ENCODE measurements around the gene CNOT6. TPM values are rescaled to one million over a fixed set of nuclear protein-coding genes. Genes with fewer than 3 reads are reported as not detected.

Gene CNOT6
- total RNA-seq, 2 donors from 2014 or later = 18.4 to 20.1 TPM

DNA sequence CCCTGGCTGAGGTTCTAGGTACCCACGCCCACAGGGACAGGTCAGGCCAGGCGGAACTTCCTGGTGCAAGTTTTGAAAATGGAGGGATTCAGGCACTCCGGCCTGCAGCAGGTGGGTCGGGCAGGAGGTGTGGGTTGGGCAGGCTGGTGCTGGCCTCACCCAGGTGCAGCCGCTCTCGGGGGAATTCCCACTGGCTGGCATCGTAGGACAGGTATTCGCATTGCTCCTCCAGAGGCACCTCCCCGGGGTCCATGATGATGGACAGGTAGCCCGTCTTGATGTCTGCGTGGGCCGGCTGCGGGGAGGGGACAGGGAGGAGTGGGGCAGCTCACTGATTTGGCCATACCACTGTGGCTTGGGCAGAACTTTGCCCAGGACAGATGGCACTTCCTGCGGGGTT is 125.8 kb downstream of the CNOT6 start:
- DNase-seq (ENCODE audit: low spot score) = no peak
- Histone ChIP-seq H3K4me3 (no peak overlapping the region), H3K4me1 (replicated peaks) (no peaks in the 10 kb centered on the region), H3K9me3 (no peaks in the 10 kb centered on the region), H3K27ac (no peak overlapping the region), H3K27me3 (replicated peaks; ENCODE audit: insufficient read depth) (no peaks in the 10 kb centered on the region), H3K36me3 (no peaks in the 10 kb centered on the region)
- TF ChIP-seq POLR2A (IDR thresholded peaks at IDR 0.05) (no peak), POLR2AphosphoS5 (IDR thresholded peaks at IDR 0.05) (no peak)
- TF ChIP-seq, protein P1, sequence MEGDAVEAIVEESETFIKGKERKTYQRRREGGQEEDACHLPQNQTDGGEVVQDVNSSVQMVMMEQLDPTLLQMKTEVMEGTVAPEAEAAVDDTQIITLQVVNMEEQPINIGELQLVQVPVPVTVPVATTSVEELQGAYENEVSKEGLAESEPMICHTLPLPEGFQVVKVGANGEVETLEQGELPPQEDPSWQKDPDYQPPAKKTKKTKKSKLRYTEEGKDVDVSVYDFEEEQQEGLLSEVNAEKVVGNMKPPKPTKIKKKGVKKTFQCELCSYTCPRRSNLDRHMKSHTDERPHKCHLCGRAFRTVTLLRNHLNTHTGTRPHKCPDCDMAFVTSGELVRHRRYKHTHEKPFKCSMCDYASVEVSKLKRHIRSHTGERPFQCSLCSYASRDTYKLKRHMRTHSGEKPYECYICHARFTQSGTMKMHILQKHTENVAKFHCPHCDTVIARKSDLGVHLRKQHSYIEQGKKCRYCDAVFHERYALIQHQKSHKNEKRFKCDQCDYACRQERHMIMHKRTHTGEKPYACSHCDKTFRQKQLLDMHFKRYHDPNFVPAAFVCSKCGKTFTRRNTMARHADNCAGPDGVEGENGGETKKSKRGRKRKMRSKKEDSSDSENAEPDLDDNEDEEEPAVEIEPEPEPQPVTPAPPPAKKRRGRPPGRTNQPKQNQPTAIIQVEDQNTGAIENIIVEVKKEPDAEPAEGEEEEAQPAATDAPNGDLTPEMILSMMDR (IDR thresholded peaks at IDR 0.05) = no peak
- intact Hi-C loops (cut with DNase I) = no loop called here
- 46% methylated on average over 14 of the region's 14 CpGs for WGBS

DNA sequence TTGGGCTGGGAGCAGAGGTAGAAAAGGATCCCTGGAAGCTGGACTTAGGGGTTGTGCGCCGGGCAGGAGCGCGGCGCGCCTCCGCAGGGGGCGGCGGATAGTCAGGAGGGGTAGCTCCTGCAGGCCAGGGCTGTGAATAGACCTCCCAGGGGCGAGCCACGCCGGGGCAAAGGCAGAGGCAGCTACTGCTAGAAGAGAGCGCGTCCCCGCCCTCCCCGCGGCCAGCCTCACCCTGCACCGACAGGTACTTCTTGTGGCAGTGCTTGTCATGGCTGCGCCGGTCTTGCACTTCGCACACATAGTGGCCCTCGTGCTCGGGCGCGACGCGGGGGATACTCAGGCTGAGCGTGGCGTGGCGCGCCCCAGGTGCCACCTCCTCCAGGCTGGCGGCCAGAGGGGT is 127.1 kb downstream of the CNOT6 start:
- no peaks in the 10 kb centered on the region for H3K36me3 ChIP-seq
- 91% methylated on average over 32 of the region's 32 CpGs for WGBS

DNA sequence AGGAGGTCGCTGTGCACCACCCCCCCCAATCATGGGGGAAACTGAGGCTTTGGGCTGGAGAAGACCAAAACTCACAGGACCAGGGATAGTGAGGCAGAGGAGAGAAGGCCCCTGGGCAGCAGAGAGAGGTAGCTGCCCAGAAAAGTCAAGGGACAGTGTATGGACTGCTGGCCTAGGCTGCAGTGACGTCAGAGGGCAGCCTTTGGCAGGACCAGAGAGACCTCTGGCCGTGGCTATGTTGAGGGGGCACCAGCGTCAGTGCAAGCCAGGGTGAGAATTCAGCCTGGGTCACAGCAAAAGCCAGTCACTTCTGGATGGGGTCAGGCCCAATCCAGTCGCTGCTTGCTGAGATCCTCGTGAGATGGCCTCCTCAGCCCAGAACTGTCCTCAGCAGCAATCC is 128.7 kb downstream of the CNOT6 start:
- intact Hi-C loops (cut with DNase I) = no loop called here
- no peaks in the 10 kb centered on the region for H3K36me3 ChIP-seq
- no peak for DNase-seq (ENCODE audit: low spot score)
- H3K27ac ChIP-seq = no peak overlapping the region
- TF ChIP-seq POLR2AphosphoS5 (IDR thresholded peaks at IDR 0.05) (no peak), POLR2A (IDR thresholded peaks at IDR 0.05) (no peak)
- TF ChIP-seq, protein P1 (IDR thresholded peaks at IDR 0.05) = no peak
- no peaks in the 10 kb centered on the region for H3K9me3 ChIP-seq
- WGBS = 94% methylated on average over 6 of the region's 6 CpGs
- no peaks in the 10 kb centered on the region for H3K27me3 ChIP-seq (replicated peaks; ENCODE audit: insufficient read depth)
- no peak overlapping the region for H3K4me3 ChIP-seq
- H3K4me1 ChIP-seq (replicated peaks) = no peaks in the 10 kb centered on the region

More for the DNA sequence above, 127.1 kb downstream of the CNOT6 start:
- no peaks in the 10 kb centered on the region for H3K9me3 ChIP-seq
- no peaks in the 10 kb centered on the region for H3K4me1 ChIP-seq (replicated peaks)
- intact Hi-C loops (cut with DNase I) = no loop called here
- no peak overlapping the region for H3K27ac ChIP-seq
- H3K4me3 ChIP-seq = no peak overlapping the region
- TF ChIP-seq, protein P1 (IDR thresholded peaks at IDR 0.05) = no peak
- TF ChIP-seq POLR2AphosphoS5 (IDR thresholded peaks at IDR 0.05) = no peak
- TF ChIP-seq POLR2A (IDR thresholded peaks at IDR 0.05) = no peak
- no peaks in the 10 kb centered on the region for H3K27me3 ChIP-seq (replicated peaks; ENCODE audit: insufficient read depth)
- DNase-seq (ENCODE audit: low spot score) = no peak

DNA sequence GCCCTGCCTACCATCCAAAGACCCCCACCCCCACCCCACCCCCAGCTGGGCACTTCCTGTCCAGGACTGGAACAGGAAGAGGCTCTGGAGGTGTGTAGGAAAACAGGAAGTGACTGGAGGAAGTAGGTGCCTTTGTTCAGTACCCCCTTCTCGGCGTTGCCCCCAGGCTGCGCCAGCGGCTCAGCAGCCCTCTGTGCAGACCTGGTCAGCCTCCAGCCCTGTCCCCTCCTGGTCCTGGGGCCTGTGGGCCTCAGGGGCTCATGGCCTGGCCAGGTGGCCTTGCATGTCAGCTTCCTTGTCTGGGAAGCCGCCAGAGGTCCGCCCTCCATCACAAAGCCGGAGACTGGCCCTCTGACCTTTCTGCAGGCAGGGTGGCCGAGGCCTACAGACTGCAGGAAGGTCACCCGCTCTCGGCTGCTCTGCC is 129.2 kb downstream of the CNOT6 start:
- TF ChIP-seq, protein P1 (IDR thresholded peaks at IDR 0.05) = no peak
- TF ChIP-seq POLR2A (IDR thresholded peaks at IDR 0.05) (no peak), POLR2AphosphoS5 (IDR thresholded peaks at IDR 0.05) (no peak)
- Histone ChIP-seq H3K27me3 (replicated peaks; ENCODE audit: insufficient read depth) (no peaks in the 10 kb centered on the region), H3K4me3 (no peak overlapping the region), H3K4me1 (replicated peaks) (no peaks in the 10 kb centered on the region), H3K9me3 (no peaks in the 10 kb centered on the region), H3K36me3 (no peaks in the 10 kb centered on the region), H3K27ac (no peak overlapping the region)
- no peak for DNase-seq (ENCODE audit: low spot score)
- 94% methylated on average over 10 of the region's 10 CpGs for WGBS
- intact Hi-C loops (cut with DNase I) = no loop called here

DNA sequence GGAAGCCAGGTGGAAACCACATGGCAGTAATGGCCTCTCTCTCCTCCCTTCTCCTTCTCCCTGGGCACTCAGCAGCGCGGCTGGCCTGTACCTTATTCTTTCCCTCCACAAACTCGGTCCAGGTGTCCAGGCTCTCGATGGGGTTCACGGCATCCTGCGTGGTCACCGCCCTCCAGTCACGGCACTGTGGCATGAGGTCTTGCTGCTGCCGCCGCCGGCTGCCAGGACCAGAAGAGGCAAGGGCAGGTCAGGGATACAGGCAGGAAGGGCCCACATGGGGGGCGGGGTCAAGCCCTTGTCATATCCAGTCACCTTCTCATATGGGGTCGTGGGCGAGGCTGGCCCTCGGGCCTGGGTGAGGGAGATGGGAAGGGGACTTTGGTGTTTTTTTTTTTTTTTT is 129.7 kb downstream of the CNOT6 start:
- no peaks in the 10 kb centered on the region for H3K36me3 ChIP-seq
- no peak overlapping the region for H3K27ac ChIP-seq
- H3K27me3 ChIP-seq (replicated peaks; ENCODE audit: insufficient read depth) = no peaks in the 10 kb centered on the region
- DNase-seq (ENCODE audit: low spot score) = no peak
- H3K4me1 ChIP-seq (replicated peaks) = no peaks in the 10 kb centered on the region
- no peak overlapping the region for H3K4me3 ChIP-seq
- H3K9me3 ChIP-seq = no peaks in the 10 kb centered on the region
- intact Hi-C loops (cut with DNase I) = no loop called here
- 89% methylated on average over 15 of the region's 15 CpGs for WGBS
- no peak for TF ChIP-seq POLR2AphosphoS5 (IDR thresholded peaks at IDR 0.05)
- TF ChIP-seq POLR2A (IDR thresholded peaks at IDR 0.05) = no peak
- TF ChIP-seq, protein P1 (IDR thresholded peaks at IDR 0.05) = no peak

Data from prostate gland (tissue), 2 donors.